ENCODE data around the gene TMEM170B. TPM values are rescaled to one million over a fixed set of nuclear protein-coding genes. Genes with fewer than 3 reads are reported as not detected.

TMEM170B gene
- total RNA-seq, 1 donor: 17.5 TPM

- Histone ChIP-seq H3K4me3 (ENCODE audit: low read length) (no peak overlapping the region), H3K9me3 (ENCODE audit: low read depth, low read length) (no peaks in the 10 kb centered on the region), H3K27me3 (ENCODE audit: insufficient read depth, low read length) (no peaks in the 10 kb centered on the region), H3K4me1 (ENCODE audit: insufficient read depth, low read length) (no peaks in the 10 kb centered on the region)
These were observed 54.9 kb downstream of the TMEM170B start for GRCh38 chr6:11592294-11592906.

GRCh38 chr6:11593096-11593495 lies 55.5 kb downstream of the TMEM170B start:
- no peak overlapping the region for H3K4me3 ChIP-seq (ENCODE audit: low read length)
- no peaks in the 10 kb centered on the region for H3K27me3 ChIP-seq (ENCODE audit: insufficient read depth, low read length)
- no peaks in the 10 kb centered on the region for H3K4me1 ChIP-seq (ENCODE audit: insufficient read depth, low read length)
- H3K9me3 ChIP-seq (ENCODE audit: low read depth, low read length): no peaks in the 10 kb centered on the region

GRCh38 chr6:11595903-11596302 lies 58.4 kb downstream of the TMEM170B start:
- Histone ChIP-seq H3K27me3 (ENCODE audit: insufficient read depth, low read length) (no peaks in the 10 kb centered on the region), H3K9me3 (ENCODE audit: low read depth, low read length) (no peaks in the 10 kb centered on the region), H3K4me1 (ENCODE audit: insufficient read depth, low read length) (peaks cover 10% of the 10 kb centered on the region), H3K4me3 (ENCODE audit: low read length) (no peak overlapping the region)

- no peaks in the 10 kb centered on the region for H3K27me3 ChIP-seq (ENCODE audit: insufficient read depth, low read length)
- H3K4me1 ChIP-seq (ENCODE audit: insufficient read depth, low read length): peaks cover 10% of the 10 kb centered on the region
- no peaks in the 10 kb centered on the region for H3K9me3 ChIP-seq (ENCODE audit: low read depth, low read length)
These were observed 59.2 kb downstream of the TMEM170B start for GRCh38 chr6:11596640-11597237.

GRCh38 chr6:11598687-11599086 lies 61.1 kb downstream of the TMEM170B start:
- H3K9me3 ChIP-seq (ENCODE audit: low read depth, low read length): no peaks in the 10 kb centered on the region
- no peaks in the 10 kb centered on the region for H3K27me3 ChIP-seq (ENCODE audit: insufficient read depth, low read length)

More at GRCh38 chr6:11596640-11597237, 59.2 kb downstream of the TMEM170B start:
- no peak overlapping the region for H3K4me3 ChIP-seq (ENCODE audit: low read length)

GRCh38 chr6:11600251-11600650 lies 62.7 kb downstream of the TMEM170B start:
- H3K4me1 ChIP-seq (ENCODE audit: insufficient read depth, low read length): peaks cover 14% of the 10 kb centered on the region
- no peak overlapping the region for H3K4me3 ChIP-seq (ENCODE audit: low read length)
- no peaks in the 10 kb centered on the region for H3K9me3 ChIP-seq (ENCODE audit: low read depth, low read length)
- H3K27me3 ChIP-seq (ENCODE audit: insufficient read depth, low read length): no peaks in the 10 kb centered on the region

More at GRCh38 chr6:11598687-11599086, 61.1 kb downstream of the TMEM170B start:
- Histone ChIP-seq H3K4me1 (ENCODE audit: insufficient read depth, low read length) (peaks cover 10% of the 10 kb centered on the region), H3K4me3 (ENCODE audit: low read length) (no peak overlapping the region)

GRCh38 chr6:11601776-11602605 lies 64.4 kb downstream of the TMEM170B start:
- Histone ChIP-seq H3K4me3 (ENCODE audit: low read length) (no peak overlapping the region), H3K9me3 (ENCODE audit: low read depth, low read length) (no peaks in the 10 kb centered on the region), H3K4me1 (ENCODE audit: insufficient read depth, low read length) (peaks cover 19% of the 10 kb centered on the region), H3K27me3 (ENCODE audit: insufficient read depth, low read length) (no peaks in the 10 kb centered on the region)

- Histone ChIP-seq H3K27me3 (ENCODE audit: insufficient read depth, low read length) (no peaks in the 10 kb centered on the region), H3K9me3 (ENCODE audit: low read depth, low read length) (no peaks in the 10 kb centered on the region), H3K4me3 (ENCODE audit: low read length) (no peak overlapping the region), H3K4me1 (ENCODE audit: insufficient read depth, low read length) (peaks cover 9% of the 10 kb centered on the region)
These were observed 66.7 kb downstream of the TMEM170B start for GRCh38 chr6:11604215-11604614.

GRCh38 chr6:11604836-11605506 lies 67.4 kb downstream of the TMEM170B start:
- Histone ChIP-seq H3K27me3 (ENCODE audit: insufficient read depth, low read length) (no peaks in the 10 kb centered on the region), H3K9me3 (ENCODE audit: low read depth, low read length) (no peaks in the 10 kb centered on the region), H3K4me1 (ENCODE audit: insufficient read depth, low read length) (peaks cover 9% of the 10 kb centered on the region), H3K4me3 (ENCODE audit: low read length) (no peak overlapping the region)

- no peaks in the 10 kb centered on the region for H3K9me3 ChIP-seq (ENCODE audit: low read depth, low read length)
- H3K4me3 ChIP-seq (ENCODE audit: low read length): no peak overlapping the region
- peaks cover 9% of the 10 kb centered on the region for H3K4me1 ChIP-seq (ENCODE audit: insufficient read depth, low read length)
- H3K27me3 ChIP-seq (ENCODE audit: insufficient read depth, low read length): no peaks in the 10 kb centered on the region
These were observed 68.0 kb downstream of the TMEM170B start for GRCh38 chr6:11605507-11605905.

- Histone ChIP-seq H3K4me1 (ENCODE audit: insufficient read depth, low read length) (peaks cover 9% of the 10 kb centered on the region), H3K9me3 (ENCODE audit: low read depth, low read length) (no peaks in the 10 kb centered on the region), H3K4me3 (ENCODE audit: low read length) (no peak overlapping the region), H3K27me3 (ENCODE audit: insufficient read depth, low read length) (no peaks in the 10 kb centered on the region)
These were observed 68.8 kb downstream of the TMEM170B start for GRCh38 chr6:11606332-11606731.

GRCh38 chr6:11607383-11607782 lies 69.8 kb downstream of the TMEM170B start:
- H3K27me3 ChIP-seq (ENCODE audit: insufficient read depth, low read length): no peaks in the 10 kb centered on the region
- no peaks in the 10 kb centered on the region for H3K9me3 ChIP-seq (ENCODE audit: low read depth, low read length)
- H3K4me3 ChIP-seq (ENCODE audit: low read length): no peak overlapping the region
- H3K4me1 ChIP-seq (ENCODE audit: insufficient read depth, low read length): peaks cover 9% of the 10 kb centered on the region

- Histone ChIP-seq H3K27me3 (ENCODE audit: insufficient read depth, low read length) (no peaks in the 10 kb centered on the region), H3K4me3 (ENCODE audit: low read length) (no peak overlapping the region), H3K9me3 (ENCODE audit: low read depth, low read length) (no peaks in the 10 kb centered on the region), H3K4me1 (ENCODE audit: insufficient read depth, low read length) (peaks cover 9% of the 10 kb centered on the region)
These were observed 71.2 kb downstream of the TMEM170B start for GRCh38 chr6:11608600-11609323.

GRCh38 chr6:11609324-11610071 lies 71.9 kb downstream of the TMEM170B start:
- Histone ChIP-seq H3K4me3 (ENCODE audit: low read length) (no peak overlapping the region), H3K4me1 (ENCODE audit: insufficient read depth, low read length) (peaks cover 9% of the 10 kb centered on the region), H3K27me3 (ENCODE audit: insufficient read depth, low read length) (no peaks in the 10 kb centered on the region), H3K9me3 (ENCODE audit: low read depth, low read length) (no peaks in the 10 kb centered on the region)
